ENCODE results near the gene ADARB2.

GRCh38 chr10:1632596-1632995, 104.7 kb downstream of the ADARB2 start:
- no peak for TF ChIP-seq EZH2 (IDR thresholded peaks at IDR 0.05; ENCODE audit: low read length, missing control alignments)
- TF ChIP-seq CTCF (conservative IDR thresholded peaks at IDR 0.05 in 1 of 2, IDR thresholded peaks at IDR 0.05 in 1 of 2; ENCODE audit: low read depth in 1 of 2, low read length in 2 of 2), result no peak
